ENCODE results near the gene ZMYND10. TPM values are rescaled to one million over a fixed set of nuclear protein-coding genes. Genes with fewer than 3 reads are reported as not detected.
A peak's percentile ranks its signal among the peaks of the same experiment; 100 is the strongest.

Gene ZMYND10
- total and polyA plus RNA-seq, 9 of the 15 experiments (the other 6 are each of a cell fraction or from before 2014, with no cell fraction given) = 0.20 to 2.8 (median 0.70) TPM

- Histone ChIP-seq H3K27ac (ENCODE audit: extremely low read depth, low read depth, low read length) (no peak overlapping the region; the same call in 2 of the 3 replicates), H3K9me1 (ENCODE audit: control insufficient read depth, insufficient read depth, low read length) (peaks cover 6% of the 10 kb centered on the region), H4K20me1 (replicated peaks; ENCODE audit: control insufficient read depth, insufficient read depth, low read length) (peaks cover 31% of the 10 kb centered on the region; the same call in 1 of the 2 replicates), H3K4me3 (peak overlapping the region; percentile 62; the same call in 1 of the 2 replicates), H3K27me3 (ENCODE audit: control insufficient read depth in 2 of 2, insufficient read depth in 2 of 2, low read length in 2 of 2) (no peaks in the 10 kb centered on the region), H3K9ac (ENCODE audit: insufficient read depth in 1 of 2, low read depth in 2 of 2, low read length in 2 of 2) (peak overlapping the region in 1 of 2 experiments; percentile 66; a peak in 1 of 4 replicates), H3K79me2 (ENCODE audit: control insufficient read depth, insufficient read depth, low read length) (peaks cover 41% of the 10 kb centered on the region), H3K4me2 (ENCODE audit: insufficient read depth, low read length) (peak overlapping the region; percentile 95), H3K36me3 (ENCODE audit: control insufficient read depth, insufficient read depth, low read length) (peaks cover 25% of the 10 kb centered on the region; the same call in 2 of the 3 replicates), H3K4me1 (replicated peaks in 1 of 2; ENCODE audit: control insufficient read depth in 2 of 2, insufficient read depth in 2 of 2, low read length in 2 of 2) (peaks cover 25 to 40% of the 10 kb centered on the region in 2 experiments; a peak in 4 of 5 replicates), H2AFZ (ENCODE audit: low read depth, low read length) (peak overlapping the region; percentile 97), H3K9me3 (replicated peaks; ENCODE audit: control insufficient read depth, insufficient read depth, low read depth, low read length) (no peaks in the 10 kb centered on the region)
- ChIA-PET POLR2A (interaction anchor here (0.6 kb wide), 1 partner anchor 10 kb away, joined by 3 read pairs; no protein-coding TSS in a partner anchor), CTCF (ENCODE audit: low intra/inter-chr PET ratio) (no interaction called here)
- TF ChIP-seq XRCC5 (IDR thresholded peaks at IDR 0.05; ENCODE audit: low read depth, low read length) (no peak), ZNF609 (CRISPR knock-in tag; IDR thresholded peaks at IDR 0.05; ENCODE audit: borderline replicate concordance) (no peak), NFE2 (IDR thresholded peaks at IDR 0.05; ENCODE audit: low read depth) (peak; percentile 42; the same call in 1 of the 2 replicates), CREB3L1 (IDR thresholded peaks at IDR 0.05; ENCODE audit: borderline replicate concordance, low read depth) (0 out of 2 replicates have a peak, but pooled peaks have one; percentile 35), GABPA (tag; conservative IDR thresholded peaks at IDR 0.05; ENCODE audit: low read depth) (peak; percentile 25; the same call in 1 of the 2 replicates), NR2C2 (CRISPR knock-in tag; IDR thresholded peaks at IDR 0.05) (no peak), NR2C2 (tag; IDR thresholded peaks at IDR 0.05) (peak; percentile 59), ATF1 (CRISPR knock-in tag; IDR thresholded peaks at IDR 0.05) (no peak), ATF1 (tag; IDR thresholded peaks at IDR 0.05) (peak; percentile 44; the same call in 1 of the 2 replicates), NR2F6 (CRISPR knock-in tag; IDR thresholded peaks at IDR 0.05) (0 out of 2 replicates have a peak, but pooled peaks have one; percentile 29)
- intact Hi-C loops (cut with micrococcal nuclease) (loop anchor here (5.0 kb wide), 1 partner anchor 253 kb away; the partner anchor contains the start of gene CISH), in situ Hi-C loops (cut with MboI) (no loop called here)
- ATAC-seq = no peak
- 14% methylated on average over 8 of the region's 8 CpGs for WGBS (ENCODE audit: insufficient coverage, low coverage, missing lambda C conversion rate)
- no peak for FAIRE-seq
- BruUV-seq (replicated peaks) = no TSS peak
- DNase-seq (ENCODE audit: extremely low read depth in 1 of 4, low spot score in 3 of 4) = no peak
Observed at GRCh38 chr3:50359760-50360110, 14.2 kb upstream of the ZMYND10 start.

All from K562 (cell line).